Naive thymus-derived CD4-positive, alpha-beta T cell (primary cell): ENCODE measurements around the gene ZNF518A. TPM values are rescaled to one million over a fixed set of nuclear protein-coding genes. Genes with fewer than 3 reads are reported as not detected.
"Not testable (repeated sequence)": the region's sequence is repeated elsewhere in the genome, so short reads cannot be mapped to it uniquely, and the experiment has no call there.

Experiments used
- ATAC-seq: fragments of 150-1000 bp; cut with Tn5 transposase; 2 replicates; pipeline ENCODE4 v1.10.0; 2021; ENCODE audit warnings: mild to moderate bottlenecking, moderate library complexity
- CTCF ChIA-PET: fragments of 350-600 bp; sonication (Branson Sonifier 250); formaldehyde crosslinking; loops from one replicate; lab custom pipeline; 2021; ENCODE audit warnings: antibody characterized with exemption; lab: Charles Lee
- POLR2A ChIA-PET: fragments of 350-600 bp; sonication (Branson Sonifier 250); formaldehyde crosslinking; loops from one replicate; lab custom pipeline; 2021; ENCODE audit warnings: antibody characterized with exemption, inconsistent platforms; lab: Charles Lee
- DNase-seq, 9 donors: peaks; one replicate each; pipeline versions ENCODE4 v3.0.0 to v3.0.0-alpha.2; 2020 to 2022; ENCODE audit warnings: mixed read lengths in 1 of 9
- H3K27ac ChIP-seq: one replicate; pipeline ENCODE4 v1.7.0; 2013; ENCODE audit warnings: mild to moderate bottlenecking, low read depth, low read length, moderate library complexity
- H3K27me3 ChIP-seq, 2 donors: one replicate each; pipeline ENCODE4 v1.7.0; 2013; ENCODE audit warnings: low read length in 2 of 2, mild to moderate bottlenecking in 2 of 2, moderate library complexity in 2 of 2; ENCODE audit not compliant: control insufficient read depth in 2 of 2, insufficient read depth in 2 of 2
- H3K36me3 ChIP-seq, 3 experiments: 1 replicate in 2 of 3; 2 replicates in 1 of 3; pipeline ENCODE4 v1.7.0; 2013; ENCODE audit warnings: low read length in 3 of 3, mild to moderate bottlenecking in 3 of 3, moderate library complexity in 1 of 3; ENCODE audit not compliant: insufficient read depth in 3 of 3, control insufficient read depth in 2 of 3
- H3K4me1 ChIP-seq, 2 donors: one replicate each; pipeline ENCODE4 v1.7.0; 2013; ENCODE audit warnings: low read length in 2 of 2, mild to moderate bottlenecking in 2 of 2, moderate library complexity in 1 of 2; ENCODE audit not compliant: control insufficient read depth in 2 of 2, insufficient read depth in 2 of 2
- H3K4me3 ChIP-seq: 2 replicates; pipeline ENCODE4 v1.7.0; 2013; ENCODE audit warnings: mild to moderate bottlenecking, low read length
- H3K9me3 ChIP-seq, 3 experiments: 1 replicate in 2 of 3; 2 replicates in 1 of 3; pipeline ENCODE4 v1.7.0; 2013; ENCODE audit warnings: low read length in 3 of 3; ENCODE audit not compliant: control insufficient read depth in 2 of 3
- H3K27ac Mint-ChIP-seq, 9 donors: one replicate each; pipeline ENCODE4 v1.8.0; 2020 to 2022; ENCODE audit warnings: mixed read lengths in 9 of 9, mild to moderate bottlenecking in 8 of 9, moderate library complexity in 5 of 9, inconsistent platforms in 2 of 9
- H3K27me3 Mint-ChIP-seq, 5 donors: one replicate each; pipeline ENCODE4 v1.8.0; 2021 to 2022; ENCODE audit warnings: mixed read lengths in 5 of 5, mild to moderate bottlenecking in 1 of 5
- H3K36me3 Mint-ChIP-seq, 5 donors: one replicate each; pipeline ENCODE4 v1.8.0; 2020 to 2022; ENCODE audit warnings: mixed read lengths in 5 of 5, mild to moderate bottlenecking in 3 of 5, inconsistent platforms in 1 of 5
- H3K4me1 Mint-ChIP-seq, 7 donors: one replicate each; pipeline ENCODE4 v1.8.0; 2020 to 2022; ENCODE audit warnings: mixed read lengths in 7 of 7, mild to moderate bottlenecking in 3 of 7, inconsistent platforms in 1 of 7
- H3K4me3 Mint-ChIP-seq, 10 donors: one replicate each; pipeline ENCODE4 v1.8.0; 2020 to 2022; ENCODE audit warnings: mild to moderate bottlenecking in 10 of 10, mixed read lengths in 10 of 10, moderate library complexity in 6 of 10, inconsistent platforms in 2 of 10
- H3K9me3 Mint-ChIP-seq, 11 donors: one replicate each; pipeline ENCODE4 v1.8.0; 2020 to 2022; ENCODE audit warnings: mixed read lengths in 11 of 11, mild to moderate bottlenecking in 4 of 11, inconsistent platforms in 1 of 11, moderate library complexity in 1 of 11
- intact Hi-C, 2 donors: fragments of 100-400 bp; cut with micrococcal nuclease; formaldehyde crosslinking; loops; one replicate each; pipeline ENCODE4 v1.15.1; 2023
- polyA plus RNA-seq, 2 donors: library from polyadenylated mRNA; unstranded; fragments of 300-500 nt; fragmentation: Illumina TruSeq; gene quantifications; one replicate each; pipeline ENCODE4 v1.2.3, GENCODE V29; 2021
- total RNA-seq, 6 experiments: library from RNA in 5 of 6; stranded (reverse) in 5 of 6; gene quantifications; 1 replicate in 5 of 6; 2 replicates in 1 of 6; pipeline ENCODE4 v1.2.3 and lab custom pipeline; 2021 to 2026

ZNF518A gene
- total and polyA plus RNA-seq, 7 experiments from 2014 or later: 7.1 to 25.1 (median 20.5) TPM

DNA sequence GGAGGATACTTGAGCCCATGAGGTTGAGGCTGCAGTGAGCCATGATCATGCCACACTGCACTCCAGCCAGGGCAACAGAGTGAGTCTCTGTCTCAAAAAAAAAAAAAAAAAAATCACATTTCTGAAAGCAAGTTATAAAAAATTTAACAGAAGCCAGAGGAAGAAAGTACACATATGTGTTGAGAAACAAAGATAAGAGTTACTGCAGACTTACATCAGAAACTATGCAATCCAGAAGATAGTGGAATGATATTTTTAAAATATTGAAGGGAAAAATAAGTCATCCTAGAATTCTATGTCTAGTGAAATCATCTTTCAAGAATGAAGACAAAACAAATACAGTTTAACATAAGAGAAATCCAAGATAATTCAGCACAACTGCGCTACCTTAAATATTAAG lies 46.9 kb downstream of the ZNF518A start:
- Mint-ChIP-seq H3K4me3 (no peak overlapping the region), H3K4me1 (no peaks in the 10 kb centered on the region), H3K27ac (no peak overlapping the region), H3K27me3 (peaks cover 13 to 36% (median 28%) of the 10 kb centered on the region in 5 donors), H3K36me3 (peaks cover 0 to 7% (median 0%) of the 10 kb centered on the region in 5 donors), H3K9me3 (peaks cover 5 to 76% (median 41%) of the 10 kb centered on the region in 11 donors)
- H3K9me3 ChIP-seq: peaks cover 0 to 10% (median 5%) of the 10 kb centered on the region in 3 experiments
- DNase-seq (no peak), ATAC-seq (no peak)
- intact Hi-C loops: no loop called here
- ChIA-PET CTCF (no interaction called here), POLR2A (no interaction called here)
- no peak overlapping the region for H3K27ac ChIP-seq
- no peaks in the 10 kb centered on the region for H3K27me3 ChIP-seq
- no peak overlapping the region for H3K4me3 ChIP-seq
- no peaks in the 10 kb centered on the region for H3K36me3 ChIP-seq
- no peaks in the 10 kb centered on the region for H3K4me1 ChIP-seq

DNA sequence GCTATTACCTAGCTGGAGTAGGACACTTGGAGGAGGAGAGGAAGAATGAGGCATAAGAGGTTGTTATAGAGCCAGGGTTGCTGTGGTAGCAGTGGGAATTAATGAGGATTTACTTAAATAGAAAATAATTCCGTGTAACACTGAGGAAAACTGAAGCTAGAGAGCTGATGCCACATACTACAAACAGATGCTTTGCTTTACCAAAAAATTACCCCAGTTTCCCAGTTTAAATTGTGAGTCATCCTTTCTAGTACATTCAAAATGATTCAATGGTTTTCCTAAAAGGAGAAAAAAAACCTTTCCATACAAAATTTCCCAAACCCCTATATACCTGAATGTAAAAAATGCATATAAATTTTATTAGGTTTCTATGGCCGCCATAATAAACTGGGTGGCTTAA lies 58.3 kb downstream of the ZNF518A start:
- Mint-ChIP-seq H3K4me1 (peaks cover 0 to 2% (median 0%) of the 10 kb centered on the region in 7 donors), H3K27me3 (peaks cover 14 to 47% (median 32%) of the 10 kb centered on the region in 5 donors), H3K4me3 (no peak overlapping the region), H3K27ac (no peak overlapping the region), H3K36me3 (peaks cover 0 to 16% (median 7%) of the 10 kb centered on the region in 5 donors), H3K9me3 (peaks cover 8 to 35% (median 15%) of the 10 kb centered on the region in 11 donors)
- no peaks in the 10 kb centered on the region for H3K9me3 ChIP-seq
- ATAC-seq (no peak), DNase-seq (no peak)
- POLR2A ChIA-PET: no interaction called here
- intact Hi-C loops: no loop called here
- no peaks in the 10 kb centered on the region for H3K27me3 ChIP-seq
- H3K4me1 ChIP-seq: no peaks in the 10 kb centered on the region
- CTCF ChIA-PET: no interaction called here
- no peak overlapping the region for H3K27ac ChIP-seq
- no peak overlapping the region for H3K4me3 ChIP-seq
- no peaks in the 10 kb centered on the region for H3K36me3 ChIP-seq

DNA sequence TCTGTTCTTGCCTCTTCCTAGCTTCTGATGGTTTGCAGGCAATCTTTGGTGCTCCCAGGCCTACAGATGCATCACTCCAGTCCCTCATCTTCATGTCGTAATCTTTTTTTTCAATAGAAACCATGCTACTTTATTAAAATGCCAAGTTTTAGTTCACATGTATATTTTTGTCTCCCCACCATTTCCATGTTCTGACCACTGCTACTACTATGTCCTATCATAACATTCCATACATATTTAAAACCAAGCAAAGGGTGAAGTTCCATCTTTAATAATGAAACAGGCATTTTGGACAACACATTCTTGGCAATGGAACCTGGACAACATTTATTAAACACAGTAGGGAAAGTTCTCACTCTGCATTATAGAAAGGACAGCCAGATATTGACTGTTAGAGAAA lies 58.8 kb downstream of the ZNF518A start:
- POLR2A ChIA-PET: no interaction called here
- H3K27me3 ChIP-seq: no peaks in the 10 kb centered on the region
- Mint-ChIP-seq H3K4me1 (peaks cover 0 to 2% (median 0%) of the 10 kb centered on the region in 7 donors), H3K9me3 (peaks cover 8 to 30% (median 14%) of the 10 kb centered on the region in 11 donors), H3K27me3 (peaks cover 12 to 45% (median 32%) of the 10 kb centered on the region in 5 donors), H3K36me3 (peaks cover 0 to 16% (median 7%) of the 10 kb centered on the region in 5 donors), H3K27ac (no peak overlapping the region), H3K4me3 (no peak overlapping the region)
- H3K36me3 ChIP-seq: no peaks in the 10 kb centered on the region
- H3K27ac ChIP-seq: no peak overlapping the region
- DNase-seq (no peak), ATAC-seq (no peak)
- H3K9me3 ChIP-seq: no peaks in the 10 kb centered on the region
- no peaks in the 10 kb centered on the region for H3K4me1 ChIP-seq
- CTCF ChIA-PET: no interaction called here
- intact Hi-C loops: no loop called here
- no peak overlapping the region for H3K4me3 ChIP-seq

DNA sequence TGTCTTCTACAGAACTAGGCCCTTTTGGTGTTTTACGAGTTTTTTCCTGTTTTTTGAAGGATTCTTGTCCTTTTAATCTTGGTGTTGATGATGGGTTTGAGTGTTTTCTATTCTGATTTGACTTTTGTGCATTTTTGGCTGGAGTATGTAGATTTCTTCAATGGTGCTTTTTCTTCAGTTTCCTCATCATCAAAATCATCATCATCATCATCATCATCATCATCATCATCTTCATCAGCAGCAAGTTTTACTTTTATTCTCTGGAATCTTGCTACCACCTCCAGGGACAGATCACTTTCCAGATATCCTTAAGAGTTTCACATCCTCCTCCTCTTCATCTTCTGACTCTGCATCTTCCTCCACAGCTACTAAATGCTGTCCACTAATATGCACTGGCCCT lies 59.4 kb downstream of the ZNF518A start:
- H3K4me1 Mint-ChIP-seq, intact Hi-C loops, CTCF ChIA-PET, H3K4me1 ChIP-seq, H3K4me3 ChIP-seq, ATAC-seq, DNase-seq, H3K27me3 ChIP-seq, H3K27ac Mint-ChIP-seq, POLR2A ChIA-PET, H3K27ac ChIP-seq, H3K9me3 ChIP-seq, H3K4me3 Mint-ChIP-seq, H3K36me3 ChIP-seq: not testable (repeated sequence)
- peaks cover 0 to 16% (median 7%) of the 10 kb centered on the region in 5 donors for H3K36me3 Mint-ChIP-seq
- H3K27me3 Mint-ChIP-seq: peaks cover 12 to 41% (median 28%) of the 10 kb centered on the region in 5 donors
- peaks cover 4 to 24% (median 10%) of the 10 kb centered on the region in 11 donors for H3K9me3 Mint-ChIP-seq

DNA sequence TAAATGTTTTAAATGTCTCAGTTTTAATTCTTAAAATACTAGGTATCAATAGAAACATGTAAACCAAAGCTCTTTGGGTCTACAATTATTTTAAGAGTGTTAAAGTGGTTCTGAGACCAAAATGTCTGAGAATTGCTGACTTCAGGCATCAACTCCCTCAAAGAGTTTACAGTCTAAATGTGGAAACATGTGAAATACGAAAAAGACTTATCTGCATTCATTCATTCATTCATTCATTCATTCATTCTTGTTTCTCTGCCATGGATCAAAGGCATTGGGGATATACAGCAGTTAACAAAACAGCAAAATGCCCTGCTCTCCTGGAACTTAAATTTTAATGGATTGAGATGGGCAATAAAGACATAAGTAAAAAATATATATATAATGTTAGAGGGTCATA lies 71.4 kb downstream of the ZNF518A start:
- no peak for DNase-seq
- CTCF ChIA-PET: no interaction called here
- Histone ChIP-seq H3K4me3 (no peak overlapping the region), H3K36me3 (no peaks in the 10 kb centered on the region), H3K27me3 (no peaks in the 10 kb centered on the region), H3K9me3 (no peaks in the 10 kb centered on the region), H3K27ac (no peak overlapping the region), H3K4me1 (no peaks in the 10 kb centered on the region)
- Mint-ChIP-seq H3K36me3 (no peaks in the 10 kb centered on the region), H3K4me3 (no peak overlapping the region), H3K27me3 (peaks cover 4 to 25% (median 12%) of the 10 kb centered on the region in 5 donors), H3K9me3 (peaks cover 0 to 2% (median 0%) of the 10 kb centered on the region in 11 donors), H3K4me1 (no peaks in the 10 kb centered on the region), H3K27ac (no peak overlapping the region)
- POLR2A ChIA-PET: no interaction called here
- intact Hi-C loops: no loop called here
- ATAC-seq: no peak

DNA sequence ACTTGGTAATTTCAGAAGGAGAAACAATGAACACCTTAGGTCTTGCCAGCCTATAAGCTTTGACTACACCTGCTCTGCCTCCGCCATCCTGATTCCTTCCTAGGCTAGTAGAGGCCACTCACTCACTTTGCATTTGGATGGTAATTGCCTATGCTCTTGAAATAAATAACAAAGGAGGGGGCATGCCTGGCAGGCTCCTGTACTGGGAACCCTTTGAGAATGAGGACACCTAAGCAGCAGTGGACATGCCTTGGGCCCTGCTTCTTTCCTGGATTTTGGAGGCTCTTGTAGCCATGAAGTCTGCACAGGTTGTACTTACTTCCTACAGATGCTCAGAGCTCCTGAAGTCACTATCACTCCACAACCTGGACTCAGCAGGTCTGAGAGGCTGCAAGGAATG lies 75.5 kb downstream of the ZNF518A start:
- no peak overlapping the region for H3K27ac Mint-ChIP-seq
- DNase-seq (no peak), ATAC-seq (no peak)
- peaks cover 0 to 2% (median 0%) of the 10 kb centered on the region in 11 donors for H3K9me3 Mint-ChIP-seq
- H3K4me3 Mint-ChIP-seq: no peak overlapping the region
- intact Hi-C loops: no loop called here
- CTCF ChIA-PET: no interaction called here
- no peak overlapping the region for H3K27ac ChIP-seq
- H3K4me3 ChIP-seq: no peak overlapping the region
- no peaks in the 10 kb centered on the region for H3K27me3 ChIP-seq
- H3K4me1 ChIP-seq: no peaks in the 10 kb centered on the region
- no peaks in the 10 kb centered on the region for H3K36me3 ChIP-seq
- no peaks in the 10 kb centered on the region for H3K9me3 ChIP-seq
- H3K27me3 Mint-ChIP-seq: peaks cover 0 to 20% (median 6%) of the 10 kb centered on the region in 5 donors
- POLR2A ChIA-PET: no interaction called here
- H3K36me3 Mint-ChIP-seq: no peaks in the 10 kb centered on the region
- no peaks in the 10 kb centered on the region for H3K4me1 Mint-ChIP-seq

DNA sequence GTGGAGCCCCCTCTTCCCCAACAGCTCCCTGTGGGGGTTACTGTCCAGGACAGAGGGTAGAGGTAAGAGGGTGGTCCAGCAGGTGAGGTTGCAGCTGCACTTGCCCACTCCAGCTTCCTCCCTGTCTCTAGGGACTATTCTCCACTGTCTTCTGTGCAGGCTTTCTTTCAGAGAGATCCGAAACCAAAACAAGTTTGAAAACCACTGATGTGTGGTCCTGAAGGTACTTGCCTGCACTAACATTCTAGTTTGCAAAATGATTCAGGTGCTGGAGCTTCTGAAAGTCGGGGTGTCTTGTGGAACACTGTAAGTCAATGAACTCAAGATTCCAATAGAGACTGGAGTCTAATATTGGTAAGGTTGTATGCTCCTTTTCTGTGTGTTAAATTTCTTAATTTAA lies 78.2 kb downstream of the ZNF518A start:
- CTCF ChIA-PET: interaction anchor here (0.6 kb wide), 1 partner anchor 191 kb away, joined by 3 read pairs; no protein-coding TSS in a partner anchor
- no peaks in the 10 kb centered on the region for H3K4me1 Mint-ChIP-seq

More for the DNA sequence above, 78.2 kb downstream of the ZNF518A start:
- Histone ChIP-seq H3K27me3 (no peaks in the 10 kb centered on the region), H3K27ac (no peak overlapping the region), H3K36me3 (no peaks in the 10 kb centered on the region), H3K9me3 (no peaks in the 10 kb centered on the region), H3K4me1 (no peaks in the 10 kb centered on the region), H3K4me3 (no peak overlapping the region)
- Mint-ChIP-seq H3K9me3 (no peaks in the 10 kb centered on the region), H3K4me3 (no peak overlapping the region), H3K27ac (no peak overlapping the region), H3K27me3 (peaks cover 0 to 15% (median 3%) of the 10 kb centered on the region in 5 donors), H3K36me3 (no peaks in the 10 kb centered on the region)
- DNase-seq: no peak
- intact Hi-C loops: no loop called here
- POLR2A ChIA-PET: no interaction called here
- ATAC-seq: no peak
